Endothelial cell (in vitro differentiated cells): ENCODE results near the gene NOLC1. TPM values are rescaled to one million over a fixed set of nuclear protein-coding genes. Genes with fewer than 3 reads are reported as not detected.
A peak's percentile ranks its signal among the peaks of the same experiment; 100 is the strongest.

Experiments
- DNase-seq: peaks from one replicate; pipeline ENCODE4 v3.0.0; 2021; ENCODE audit warnings: low spot score
- H3K27ac Mint-ChIP-seq: one replicate; pipeline ENCODE4 v1.8.0; 2021; ENCODE audit warnings: mixed read lengths, inconsistent platforms; ENCODE audit not compliant: unreplicated experiment
- H3K27me3 Mint-ChIP-seq: one replicate; pipeline ENCODE4 v1.8.0; 2021; ENCODE audit warnings: mild to moderate bottlenecking, moderate library complexity, mixed read lengths, inconsistent platforms; ENCODE audit not compliant: unreplicated experiment
- H3K36me3 Mint-ChIP-seq: one replicate; pipeline ENCODE4 v1.8.0; 2021; ENCODE audit warnings: mild to moderate bottlenecking, low read depth, mixed read lengths, inconsistent platforms; ENCODE audit not compliant: unreplicated experiment
- H3K4me1 Mint-ChIP-seq: one replicate; pipeline ENCODE4 v1.8.0; 2021; ENCODE audit warnings: mild to moderate bottlenecking, mixed read lengths, inconsistent platforms; ENCODE audit not compliant: unreplicated experiment
- H3K4me3 Mint-ChIP-seq: one replicate; pipeline ENCODE4 v1.8.0; 2021; ENCODE audit warnings: mild to moderate bottlenecking, mixed read lengths, inconsistent platforms; ENCODE audit not compliant: unreplicated experiment
- H3K9me3 Mint-ChIP-seq: one replicate; pipeline ENCODE4 v1.8.0; 2021; ENCODE audit warnings: mixed read lengths, inconsistent platforms; ENCODE audit not compliant: unreplicated experiment
- CTCF ChIP-seq: fragments of 200-600 bp; sonication (generic); IDR thresholded peaks from one replicate; pipeline ENCODE4 v1.5.0; 2021; ENCODE audit warnings: antibody characterized with exemption; ENCODE audit not compliant: unreplicated experiment
- total RNA-seq: library from RNA; stranded (reverse); fragmentation: NEBNext Ultra II Directional; extraction: Animal tissue kit (Norgen Biotek cat#: 25700); gene quantifications from one replicate; pipeline ENCODE4 v1.2.1, GENCODE V29; 2021; ENCODE audit not compliant: unreplicated experiment

The NOLC1 gene
- total RNA-seq, 1 donor from 2014 or later, result 43.2 TPM

- no peak for TF ChIP-seq CTCF
- Mint-ChIP-seq H3K27me3 (peaks cover 8% of the 10 kb centered on the region), H3K4me3 (peak overlapping the region; percentile 90), H3K9me3 (no peaks in the 10 kb centered on the region), H3K36me3 (peaks cover 18% of the 10 kb centered on the region), H3K27ac (peak overlapping the region; percentile 74), H3K4me1 (peaks cover 15% of the 10 kb centered on the region)
- DNase-seq, result no peak
These were observed 968 bp downstream of the NOLC1 start for GRCh38 chr10:102153093-102153620.

- Mint-ChIP-seq H3K4me3 (no peak overlapping the region), H3K36me3 (peaks cover 20% of the 10 kb centered on the region)
These were observed 2.4 kb downstream of the NOLC1 start for GRCh38 chr10:102154466-102155116.

GRCh38 chr10:102157224-102157623 is 5.0 kb downstream of the NOLC1 start:
- H3K4me1 Mint-ChIP-seq, result peaks cover 9% of the 10 kb centered on the region
- TF ChIP-seq CTCF, result no peak
- peaks cover 3% of the 10 kb centered on the region for H3K27me3 Mint-ChIP-seq
- H3K9me3 Mint-ChIP-seq, result no peaks in the 10 kb centered on the region
- no peak overlapping the region for H3K27ac Mint-ChIP-seq
- H3K4me3 Mint-ChIP-seq, result no peak overlapping the region
- no peak for DNase-seq
- H3K36me3 Mint-ChIP-seq, result peaks cover 32% of the 10 kb centered on the region

More at GRCh38 chr10:102154466-102155116, 2.4 kb downstream of the NOLC1 start:
- Mint-ChIP-seq H3K27ac (no peak overlapping the region), H3K9me3 (no peaks in the 10 kb centered on the region), H3K27me3 (peaks cover 8% of the 10 kb centered on the region), H3K4me1 (peaks cover 15% of the 10 kb centered on the region)
- no peak for TF ChIP-seq CTCF
- no peak for DNase-seq

GRCh38 chr10:102159051-102159597 is 6.9 kb downstream of the NOLC1 start:
- H3K27ac Mint-ChIP-seq, result no peak overlapping the region

More at GRCh38 chr10:102159051-102159597, 6.9 kb downstream of the NOLC1 start:
- TF ChIP-seq CTCF, result no peak
- H3K9me3 Mint-ChIP-seq, result no peaks in the 10 kb centered on the region
- H3K36me3 Mint-ChIP-seq, result peaks cover 39% of the 10 kb centered on the region
- DNase-seq, result no peak
- H3K4me1 Mint-ChIP-seq, result no peaks in the 10 kb centered on the region
- H3K27me3 Mint-ChIP-seq, result peaks cover 3% of the 10 kb centered on the region
- peak overlapping the region; percentile 23 for H3K4me3 Mint-ChIP-seq
